ENCODE results near the gene MRPL28. TPM values are rescaled to one million over a fixed set of nuclear protein-coding genes. Genes with fewer than 3 reads are reported as not detected.
A peak's percentile ranks its signal among the peaks of the same experiment; 100 is the strongest.
"Not testable (repeated sequence)": the region's sequence is repeated elsewhere in the genome, so short reads cannot be mapped to it uniquely, and the experiment has no call there.

MRPL28 gene
- total RNA-seq, 1 experiment from 2014 or later = 38.1 TPM

DNA sequence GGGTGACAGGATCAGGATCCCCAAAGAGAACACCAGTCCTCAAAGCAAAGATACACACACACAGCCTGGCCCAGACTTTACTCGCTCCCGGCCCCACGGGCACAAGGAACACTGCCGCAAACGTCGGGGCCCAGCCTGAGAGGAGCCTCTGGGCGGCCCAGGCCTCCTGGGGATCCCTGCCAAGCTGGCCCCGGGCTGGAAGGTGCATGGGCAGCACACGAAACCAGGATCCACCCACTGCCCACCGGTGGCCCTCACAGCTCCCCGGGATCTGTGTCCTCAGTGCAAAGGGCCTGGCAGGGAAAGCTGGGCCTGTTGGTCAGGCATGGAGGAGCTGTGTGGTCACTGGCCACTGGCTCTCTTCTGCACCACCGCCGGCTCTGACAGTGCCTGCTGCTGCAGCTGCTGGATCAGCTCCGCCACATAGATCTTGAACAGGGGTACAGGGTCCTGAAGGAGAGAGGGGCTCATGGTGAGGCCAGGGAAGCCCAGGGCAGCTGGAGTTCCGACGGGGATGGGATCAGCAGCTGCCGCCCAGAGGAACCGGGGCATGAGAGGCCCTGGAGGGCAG is 2.9 kb downstream of the MRPL28 start:
- no peak for DNase-seq
- Histone ChIP-seq H4K20me1 (ENCODE audit: insufficient read depth, low read depth, low read length) (peaks cover 5% of the 10 kb centered on the region; the same call in 1 of the 2 replicates), H3K9me2 (replicated peaks; ENCODE audit: insufficient read depth, low read length) (no peaks in the 10 kb centered on the region), H3K36me3 (ENCODE audit: insufficient read depth, low read length) (peaks cover 8% of the 10 kb centered on the region; the same call in 1 of the 2 replicates), H3K4me2 (ENCODE audit: low read depth, low read length, poor library complexity, severe bottlenecking) (no peak overlapping the region), H3K27me3 (ENCODE audit: low read length) (no peaks in the 10 kb centered on the region), H3K79me2 (ENCODE audit: low read length) (no peaks in the 10 kb centered on the region; the same call in 1 of the 2 replicates), H3K4me1 (ENCODE audit: low read length) (peaks cover 34% of the 10 kb centered on the region), H3K9ac (ENCODE audit: low read length) (no peak overlapping the region), H3K27ac (ENCODE audit: low read length) (no peak overlapping the region), H3K9me3 (ENCODE audit: low read length) (no peaks in the 10 kb centered on the region), H3K4me3 (ENCODE audit: low read length) (no peak overlapping the region), H2AFZ (ENCODE audit: low read length) (no peak overlapping the region)

DNA sequence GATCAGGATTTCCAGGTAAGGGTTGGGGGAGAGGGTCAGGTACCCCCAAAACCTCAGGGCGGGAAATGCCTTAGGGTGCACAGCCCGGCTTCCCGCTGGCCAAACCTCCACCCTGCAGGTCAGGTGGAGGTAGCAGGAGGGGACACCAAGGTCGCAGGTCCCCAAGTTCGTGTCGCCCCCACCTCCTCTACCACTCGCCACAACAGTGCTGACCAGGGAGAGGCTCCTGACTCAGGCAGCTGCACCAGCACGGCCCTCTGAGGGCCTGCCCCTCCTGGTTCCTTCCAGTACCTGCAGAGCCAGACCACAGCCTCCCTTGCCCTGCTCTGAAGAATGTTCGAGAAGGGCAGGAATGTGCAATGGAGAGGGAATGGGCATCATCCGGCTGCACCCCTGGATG is 3.9 kb downstream of the MRPL28 start:
- H3K9me3 ChIP-seq (ENCODE audit: low read length) = no peaks in the 10 kb centered on the region
- H3K4me3 ChIP-seq (ENCODE audit: low read length) = no peak overlapping the region

DNA sequence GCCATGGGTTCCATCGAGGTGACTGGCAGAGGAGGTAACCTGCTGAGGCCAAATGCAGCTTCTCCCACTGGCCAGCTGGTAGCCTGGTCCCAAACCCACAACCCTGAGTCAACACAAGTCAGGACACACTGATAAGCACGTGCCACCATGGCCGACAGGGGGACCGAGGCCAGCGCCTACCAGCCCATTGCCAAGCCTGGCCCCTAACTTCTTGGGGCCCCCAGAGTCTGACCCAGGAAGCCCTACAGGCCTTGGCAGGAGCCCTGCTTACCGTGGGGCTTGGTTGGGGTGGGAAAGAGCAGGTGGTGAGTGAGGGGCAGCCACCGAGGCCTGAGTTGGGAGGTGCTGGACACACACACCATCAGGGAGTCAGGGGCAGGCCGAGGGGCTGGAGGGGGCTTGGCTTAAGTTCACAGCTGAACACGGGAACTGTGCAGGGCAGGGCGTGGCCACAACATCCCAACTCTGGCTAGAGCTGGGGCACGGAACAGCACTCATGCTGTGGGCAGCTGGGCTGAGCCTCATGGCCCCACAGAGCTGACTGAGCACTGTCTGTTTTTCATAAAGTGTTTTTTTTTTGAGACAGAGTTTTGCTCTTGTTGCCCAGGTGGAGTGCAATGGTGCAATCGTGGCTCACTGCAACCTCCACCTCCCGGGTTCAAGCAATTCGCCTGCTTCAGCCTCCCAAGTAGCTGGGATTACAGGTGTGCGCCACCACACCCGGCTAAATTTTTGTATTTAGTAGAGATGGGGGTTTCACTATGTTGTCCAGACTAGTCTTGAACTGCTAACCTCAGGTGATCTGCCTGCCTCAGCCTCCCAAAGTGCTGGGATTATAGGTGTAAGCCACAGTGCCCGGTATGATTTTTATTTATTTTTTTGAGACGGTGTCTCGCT is 5.5 kb downstream of the MRPL28 start:
- Histone ChIP-seq H3K27me3 (ENCODE audit: low read length) (no peaks in the 10 kb centered on the region), H3K4me1 (ENCODE audit: low read length) (peaks cover 25% of the 10 kb centered on the region), H4K20me1 (ENCODE audit: insufficient read depth, low read depth, low read length) (peaks cover 5% of the 10 kb centered on the region; the same call in 1 of the 2 replicates), H3K4me2 (ENCODE audit: low read depth, low read length, poor library complexity, severe bottlenecking) (no peak overlapping the region), H3K79me2 (ENCODE audit: low read length) (no peaks in the 10 kb centered on the region; the same call in 1 of the 2 replicates), H3K4me3 (ENCODE audit: low read length) (no peak overlapping the region), H2AFZ (ENCODE audit: low read length) (no peak overlapping the region), H3K36me3 (ENCODE audit: insufficient read depth, low read length) (peaks cover 8% of the 10 kb centered on the region; the same call in 1 of the 2 replicates), H3K27ac (ENCODE audit: low read length) (no peak overlapping the region), H3K9me2 (replicated peaks; ENCODE audit: insufficient read depth, low read length) (no peaks in the 10 kb centered on the region), H3K9me3 (ENCODE audit: low read length) (no peaks in the 10 kb centered on the region), H3K9ac (ENCODE audit: low read length) (no peak overlapping the region)
- no peak for DNase-seq

More for the DNA sequence above, 3.9 kb downstream of the MRPL28 start:
- H3K79me2 ChIP-seq (ENCODE audit: low read length) = no peaks in the 10 kb centered on the region; the same call in 1 of the 2 replicates
- H3K9me2 ChIP-seq (replicated peaks; ENCODE audit: insufficient read depth, low read length) = no peaks in the 10 kb centered on the region
- DNase-seq = no peak
- peaks cover 37% of the 10 kb centered on the region for H3K4me1 ChIP-seq (ENCODE audit: low read length)
- no peak overlapping the region for H2AFZ ChIP-seq (ENCODE audit: low read length)
- H3K9ac ChIP-seq (ENCODE audit: low read length) = no peak overlapping the region
- no peaks in the 10 kb centered on the region for H3K27me3 ChIP-seq (ENCODE audit: low read length)
- peaks cover 8% of the 10 kb centered on the region; the same call in 1 of the 2 replicates for H3K36me3 ChIP-seq (ENCODE audit: insufficient read depth, low read length)
- peaks cover 5% of the 10 kb centered on the region; the same call in 1 of the 2 replicates for H4K20me1 ChIP-seq (ENCODE audit: insufficient read depth, low read depth, low read length)
- H3K4me2 ChIP-seq (ENCODE audit: low read depth, low read length, poor library complexity, severe bottlenecking) = no peak overlapping the region
- H3K27ac ChIP-seq (ENCODE audit: low read length) = no peak overlapping the region

DNA sequence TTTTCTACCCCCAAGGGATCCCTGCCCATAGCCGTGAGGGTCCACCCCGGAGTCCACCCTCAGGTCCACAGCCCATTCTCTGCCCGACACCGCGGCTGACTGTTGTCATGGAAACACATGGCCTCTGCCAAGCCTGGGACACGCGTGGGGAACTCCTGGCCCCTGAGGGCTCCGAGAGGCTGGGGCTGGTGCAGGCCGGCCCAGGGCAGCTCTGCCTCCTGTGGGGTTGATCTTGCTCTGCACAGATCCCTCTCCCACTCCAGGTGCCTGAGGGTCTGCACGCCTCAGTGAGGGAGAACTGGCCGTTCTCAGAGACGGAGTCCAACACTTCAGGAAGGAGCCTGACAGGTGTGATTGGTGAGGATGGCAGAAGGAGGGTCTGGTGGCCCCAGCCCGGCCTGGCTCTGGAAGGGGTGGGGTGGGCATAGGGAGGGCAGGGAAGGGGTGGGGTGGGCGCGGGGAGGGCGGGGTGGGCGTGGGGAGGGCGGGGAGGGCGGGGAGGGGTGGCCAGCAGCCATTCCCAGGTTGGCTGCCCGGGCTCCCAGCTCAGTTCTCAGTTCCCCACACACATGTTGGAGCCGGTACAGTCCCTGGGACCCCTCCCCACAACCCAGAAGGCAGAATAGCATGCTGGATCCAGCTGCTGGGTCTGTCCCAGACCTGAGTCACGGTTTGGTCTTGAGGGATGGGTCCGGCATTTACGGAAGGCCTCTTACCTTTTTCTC is 6.4 kb downstream of the MRPL28 start:
- Histone ChIP-seq H3K79me2 (ENCODE audit: low read length) (no peaks in the 10 kb centered on the region), H2AFZ (ENCODE audit: low read length) (no peak overlapping the region), H3K4me3 (ENCODE audit: low read length) (no peak overlapping the region), H3K4me2 (ENCODE audit: low read depth, low read length, poor library complexity, severe bottlenecking) (no peak overlapping the region), H3K9me3 (ENCODE audit: low read length) (no peaks in the 10 kb centered on the region), H3K4me1 (ENCODE audit: low read length) (peaks cover 17% of the 10 kb centered on the region), H3K27me3 (ENCODE audit: low read length) (no peaks in the 10 kb centered on the region), H3K9me2 (replicated peaks; ENCODE audit: insufficient read depth, low read length) (no peaks in the 10 kb centered on the region), H3K36me3 (ENCODE audit: insufficient read depth, low read length) (peaks cover 6% of the 10 kb centered on the region; the same call in 1 of the 2 replicates), H4K20me1 (ENCODE audit: insufficient read depth, low read depth, low read length) (peaks cover 5% of the 10 kb centered on the region; the same call in 1 of the 2 replicates), H3K9ac (ENCODE audit: low read length) (no peak overlapping the region), H3K27ac (ENCODE audit: low read length) (no peak overlapping the region)
- no peak for DNase-seq

DNA sequence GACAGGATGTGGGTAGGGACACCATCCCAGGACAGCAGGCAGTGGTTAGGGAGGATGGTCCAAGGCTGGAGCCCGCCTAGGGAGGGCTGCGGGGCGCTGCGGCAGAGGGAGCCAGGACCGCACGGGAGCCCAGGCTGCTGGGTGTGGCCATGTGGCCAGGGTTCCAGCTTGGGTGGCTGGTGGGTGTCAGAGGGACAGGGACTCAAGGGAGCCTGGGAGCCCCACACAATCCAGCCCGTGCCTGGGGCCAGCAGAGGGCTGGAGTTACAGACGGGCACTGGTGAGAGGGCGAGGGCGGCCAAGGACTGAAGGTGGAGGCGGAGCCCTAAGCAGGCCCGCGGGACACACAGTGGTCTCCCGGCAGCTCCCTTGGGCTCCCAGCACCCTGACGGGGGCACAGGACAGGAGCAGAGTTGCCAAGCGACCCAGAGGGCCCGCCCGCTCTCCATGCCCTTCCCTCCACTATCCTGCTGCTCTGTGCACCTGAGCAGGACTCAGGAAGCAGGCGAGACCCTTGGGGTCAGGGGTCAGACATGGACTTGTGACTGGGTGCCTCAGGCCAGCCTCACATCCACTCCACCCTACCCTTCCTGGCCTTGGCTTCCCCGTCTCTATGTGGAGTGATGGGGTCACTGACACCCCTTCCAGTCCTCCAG is 7.1 kb downstream of the MRPL28 start:
- peaks cover 17% of the 10 kb centered on the region for H3K4me1 ChIP-seq (ENCODE audit: low read length)
- H3K79me2 ChIP-seq (ENCODE audit: low read length) = no peaks in the 10 kb centered on the region
- H3K4me2 ChIP-seq (ENCODE audit: low read depth, low read length, poor library complexity, severe bottlenecking) = no peak overlapping the region
- H3K9me2 ChIP-seq (replicated peaks; ENCODE audit: insufficient read depth, low read length) = no peaks in the 10 kb centered on the region
- H3K27ac ChIP-seq (ENCODE audit: low read length) = no peak overlapping the region
- peaks cover 5% of the 10 kb centered on the region; the same call in 1 of the 2 replicates for H4K20me1 ChIP-seq (ENCODE audit: insufficient read depth, low read depth, low read length)
- no peak overlapping the region for H3K4me3 ChIP-seq (ENCODE audit: low read length)
- no peak overlapping the region for H2AFZ ChIP-seq (ENCODE audit: low read length)
- no peaks in the 10 kb centered on the region for H3K9me3 ChIP-seq (ENCODE audit: low read length)
- DNase-seq = no peak
- H3K27me3 ChIP-seq (ENCODE audit: low read length) = no peaks in the 10 kb centered on the region
- H3K9ac ChIP-seq (ENCODE audit: low read length) = no peak overlapping the region
- H3K36me3 ChIP-seq (ENCODE audit: insufficient read depth, low read length) = 0 out of 2 replicates have a peak, but pooled peaks cover 3% of the 10 kb centered on the region

DNA sequence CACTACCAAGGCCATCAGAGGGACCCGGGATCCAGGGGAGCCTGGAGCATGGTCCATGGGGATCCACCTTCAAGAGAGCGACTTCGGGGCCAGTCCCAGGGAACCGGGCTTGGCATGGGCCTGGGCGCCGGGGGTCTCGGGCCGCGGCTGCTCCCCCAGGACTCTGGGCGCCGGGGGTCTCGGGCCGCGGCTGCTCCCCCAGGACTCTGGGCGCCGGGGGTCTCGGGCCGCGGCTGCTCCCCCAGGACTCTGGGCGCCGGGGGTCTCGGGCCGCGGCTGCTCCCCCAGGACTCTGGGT is 7.7 kb downstream of the MRPL28 start:
- H4K20me1 ChIP-seq (ENCODE audit: insufficient read depth, low read depth, low read length); DNase-seq; H3K9me2 ChIP-seq (replicated peaks; ENCODE audit: insufficient read depth, low read length); H3K4me3 ChIP-seq (ENCODE audit: low read length); H3K9ac ChIP-seq (ENCODE audit: low read length); H3K27ac ChIP-seq (ENCODE audit: low read length); H3K79me2 ChIP-seq (ENCODE audit: low read length); H3K27me3 ChIP-seq (ENCODE audit: low read length); H2AFZ ChIP-seq (ENCODE audit: low read length); H3K9me3 ChIP-seq (ENCODE audit: low read length); H3K36me3 ChIP-seq (ENCODE audit: insufficient read depth, low read length): not testable (repeated sequence)
- Histone ChIP-seq H3K4me2 (ENCODE audit: low read depth, low read length, poor library complexity, severe bottlenecking) (peak overlapping the region; percentile 31), H3K4me1 (ENCODE audit: low read length) (peaks cover 17% of the 10 kb centered on the region)

DNA sequence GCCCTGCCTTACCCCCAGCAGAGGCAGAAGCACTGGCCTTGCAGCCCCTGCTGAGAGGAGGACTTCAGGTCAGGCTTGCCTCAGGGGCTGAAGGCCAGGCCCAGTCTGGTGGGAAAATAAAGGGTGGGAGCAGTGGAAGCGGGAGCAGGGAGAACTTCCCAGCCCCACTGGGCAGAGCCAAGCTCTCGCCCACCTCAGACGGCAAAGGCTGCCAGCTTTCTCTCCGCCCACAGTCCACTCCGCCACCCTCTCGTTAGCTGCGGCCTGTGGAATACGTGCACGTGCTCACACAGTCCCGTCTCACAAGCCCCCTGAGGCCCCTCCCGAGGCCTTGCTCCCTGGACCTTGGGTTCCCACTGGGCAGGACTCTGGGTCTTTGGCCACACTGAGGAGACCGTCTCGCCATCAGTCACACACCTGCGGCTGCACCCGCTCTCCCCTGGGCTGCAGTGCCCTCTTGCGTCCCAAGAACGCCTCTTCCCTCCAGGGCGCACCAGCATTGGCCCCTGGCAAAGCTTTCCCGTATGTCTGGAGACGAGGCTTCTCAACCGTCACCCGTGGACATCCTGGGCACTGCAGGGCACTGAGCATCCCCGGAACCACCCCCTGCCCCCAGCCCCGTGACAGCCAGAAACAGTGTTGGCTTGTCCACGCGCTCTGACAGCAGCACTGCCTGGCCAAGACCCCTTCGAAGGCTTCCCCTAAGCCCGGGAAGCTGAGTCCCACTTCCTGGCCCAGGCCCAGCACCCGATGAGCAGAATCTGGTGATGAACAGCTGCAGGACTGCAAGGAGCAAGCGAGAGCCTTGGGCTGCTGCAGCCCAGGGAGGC is 8.3 kb downstream of the MRPL28 start:
- Histone ChIP-seq H3K9ac (ENCODE audit: low read length) (no peak overlapping the region), H3K4me2 (ENCODE audit: low read depth, low read length, poor library complexity, severe bottlenecking) (peak overlapping the region; percentile 31), H3K9me3 (ENCODE audit: low read length) (no peaks in the 10 kb centered on the region), H3K36me3 (ENCODE audit: insufficient read depth, low read length) (no peaks in the 10 kb centered on the region), H3K79me2 (ENCODE audit: low read length) (no peaks in the 10 kb centered on the region), H2AFZ (ENCODE audit: low read length) (no peak overlapping the region), H3K4me1 (ENCODE audit: low read length) (peaks cover 17% of the 10 kb centered on the region), H4K20me1 (ENCODE audit: insufficient read depth, low read depth, low read length) (peaks cover 5% of the 10 kb centered on the region; the same call in 1 of the 2 replicates), H3K4me3 (ENCODE audit: low read length) (no peak overlapping the region), H3K9me2 (replicated peaks; ENCODE audit: insufficient read depth, low read length) (no peaks in the 10 kb centered on the region), H3K27me3 (ENCODE audit: low read length) (no peaks in the 10 kb centered on the region), H3K27ac (ENCODE audit: low read length) (no peak overlapping the region)
- peak; percentile 93 for DNase-seq
